Uterus (tissue), 2 donors: ENCODE measurements around the gene HRC.

Experiments
- CTCF ChIP-seq, 4 experiments: fragments of 200-600 bp in 2 of 4; fragments of 450-650 bp in 2 of 4; sonication (generic) in 2 of 4; IDR thresholded peaks; one replicate each; pipeline ENCODE4 v1.5.1; 2016 to 2019; ENCODE audit warnings: antibody characterized with exemption in 4 of 4, mild to moderate bottlenecking in 2 of 4, moderate library complexity in 1 of 4
- POLR2A ChIP-seq, 2 donors: fragments of 450-650 bp; IDR thresholded peaks; one replicate each; pipeline ENCODE4 v1.6.1; 2016; ENCODE audit warnings: antibody characterized with exemption in 2 of 2, mild to moderate bottlenecking in 1 of 2, moderate library complexity in 1 of 2

GRCh38 chr19:49109051-49109450, 46.1 kb downstream of the HRC start:
- TF ChIP-seq CTCF (IDR thresholded peaks at IDR 0.05) (no peak), POLR2A (IDR thresholded peaks at IDR 0.05) (no peak)
